Measurements from ENCODE around the gene ABLIM1. TPM values are rescaled to one million over a fixed set of nuclear protein-coding genes. Genes with fewer than 3 reads are reported as not detected.

ABLIM1 gene
- total RNA-seq, 1 donor from 2014 or later = 87.7 TPM

- Histone ChIP-seq H3K27ac (no peak overlapping the region), H3K4me1 (peaks cover 0 to 6% of the 10 kb centered on the region in 2 donors), H3K36me3 (no peaks in the 10 kb centered on the region), H3K9me3 (no peaks in the 10 kb centered on the region), H3K4me3 (no peak overlapping the region), H3K27me3 (no peaks in the 10 kb centered on the region)
- TF ChIP-seq CTCF (IDR thresholded peaks at IDR 0.05) = no peak
- DNase-seq (ENCODE audit: low spot score in 2 of 2) = no peak
- intact Hi-C loops (cut with DNase I) = loop anchor here (10.0 kb wide), 1 partner anchor 285 kb away; no protein-coding TSS in a partner anchor
Measured at GRCh38 chr10:114429581-114430335, 228.3 kb downstream of the ABLIM1 start.

- Histone ChIP-seq H3K9me3 (no peaks in the 10 kb centered on the region), H3K36me3 (no peaks in the 10 kb centered on the region), H3K27me3 (no peaks in the 10 kb centered on the region), H3K4me1 (peaks cover 0 to 6% of the 10 kb centered on the region in 2 donors), H3K4me3 (no peak overlapping the region), H3K27ac (peak overlapping the region in 1 of 2 donors; percentile 24)
- no peak for TF ChIP-seq CTCF (IDR thresholded peaks at IDR 0.05)
- no peak for DNase-seq (ENCODE audit: low spot score in 2 of 2)
- intact Hi-C loops (cut with DNase I) = loop anchor here (10.0 kb wide), 1 partner anchor 282 kb away; no protein-coding TSS in a partner anchor
Measured at GRCh38 chr10:114427124-114427852, 230.8 kb downstream of the ABLIM1 start.

GRCh38 chr10:114426476-114426875 is 231.6 kb downstream of the ABLIM1 start:
- no peak for TF ChIP-seq CTCF (IDR thresholded peaks at IDR 0.05)
- Histone ChIP-seq H3K4me1 (peaks cover 0 to 6% of the 10 kb centered on the region in 2 donors), H3K36me3 (no peaks in the 10 kb centered on the region), H3K27ac (no peak overlapping the region), H3K27me3 (no peaks in the 10 kb centered on the region), H3K4me3 (no peak overlapping the region), H3K9me3 (no peaks in the 10 kb centered on the region)
- DNase-seq (ENCODE audit: low spot score in 2 of 2) = no peak
- intact Hi-C loops (cut with DNase I) = loop anchor here (10.0 kb wide), 1 partner anchor 282 kb away; no protein-coding TSS in a partner anchor

GRCh38 chr10:114420811-114421485 is 237.1 kb downstream of the ABLIM1 start:
- no peaks in the 10 kb centered on the region for H3K36me3 ChIP-seq
- no peak for DNase-seq (ENCODE audit: low spot score in 2 of 2)
- H3K27me3 ChIP-seq = no peaks in the 10 kb centered on the region
- TF ChIP-seq CTCF (IDR thresholded peaks at IDR 0.05) = no peak
- H3K27ac ChIP-seq = no peak overlapping the region
- intact Hi-C loops (cut with DNase I) = loop anchor here (10.0 kb wide), 1 partner anchor 276 kb away; no protein-coding TSS in a partner anchor
- H3K4me1 ChIP-seq = peaks cover 0 to under 1% of the 10 kb centered on the region in 2 donors
- H3K4me3 ChIP-seq = no peak overlapping the region
- H3K9me3 ChIP-seq = no peaks in the 10 kb centered on the region

- Histone ChIP-seq H3K36me3 (no peaks in the 10 kb centered on the region), H3K4me3 (no peak overlapping the region)
Measured at GRCh38 chr10:114418109-114418508, 240.0 kb downstream of the ABLIM1 start.

More at GRCh38 chr10:114418109-114418508, 240.0 kb downstream of the ABLIM1 start:
- Histone ChIP-seq H3K27me3 (no peaks in the 10 kb centered on the region), H3K4me1 (peaks cover 0 to under 1% of the 10 kb centered on the region in 2 donors), H3K27ac (no peak overlapping the region), H3K9me3 (no peaks in the 10 kb centered on the region)
- no peak for TF ChIP-seq CTCF (IDR thresholded peaks at IDR 0.05)
- intact Hi-C loops (cut with DNase I) = no loop called here
- no peak for DNase-seq (ENCODE audit: low spot score in 2 of 2)

All from ascending aorta (tissue), 2 donors.